Hematopoietic multipotent progenitor cell (in vitro differentiated cells): ENCODE measurements around the gene GOLGA8G. TPM values are rescaled to one million over a fixed set of nuclear protein-coding genes. Genes with fewer than 3 reads are reported as not detected.
"Not testable (repeated sequence)": the region's sequence is repeated elsewhere in the genome, so short reads cannot be mapped to it uniquely, and the experiment has no call there.

Source experiments
- DNase-seq, 3 donors: peaks; one replicate each; pipeline ENCODE4 v3.0.0-alpha.2; 2011 to 2015; ENCODE audit warnings: low read depth in 2 of 3, low spot score in 2 of 3
- small RNA-seq: library from RNA; depleted of rRNA; stranded (forward); fragments of <200 nt; gene quantifications from one replicate; pipeline ENCODE3, GENCODE V24; 2012
- total RNA-seq: library from RNA; depleted of rRNA; stranded (reverse); fragments of >200 nt; gene quantifications from one replicate; pipeline ENCODE4 v1.2.3, GENCODE V29; 2012

The GOLGA8G gene
- total RNA-seq: not detected

- not testable (repeated sequence) for DNase-seq
Measured at GRCh38 chr15:28532954-28533353, at the start of gene GOLGA8G. Gene GOLGA8G, minus strand, starts transcription at chr15:28532971. Its CDS starts 62 bp downstream, at chr15:28532909.

- DNase-seq: not testable (repeated sequence)
Measured at GRCh38 chr15:28573351-28573750, 40.6 kb upstream of the GOLGA8G start.

GRCh38 chr15:28553268-28553667, 20.5 kb upstream of the GOLGA8G start, which contains the start of gene GOLGA6L25:
Gene GOLGA6L25, plus strand, starts transcription at chr15:28553568. Its CDS starts 61 bp downstream, at chr15:28553629.
- not testable (repeated sequence) for DNase-seq

GRCh38 chr15:28515208-28515607, 17.6 kb downstream of the GOLGA8G start:
- not testable (repeated sequence) for DNase-seq

GRCh38 chr15:28514128-28514527, 18.6 kb downstream of the GOLGA8G start:
- not testable (repeated sequence) for DNase-seq

GRCh38 chr15:28508217-28508889, 24.4 kb downstream of the GOLGA8G start:
- not testable (repeated sequence) for DNase-seq

GRCh38 chr15:28481340-28481739, 51.4 kb downstream of the GOLGA8G start:
- not testable (repeated sequence) for DNase-seq

Small RNA genes lying within 50 kb of the gene (small RNA-seq; reads per million reads assigned to genes)
- gene AC138749.2: not detected
- not detected for gene AC138749.4
- gene AC138749.5: not detected
- gene MIR4509-3: not detected
- not detected for gene RF00017

Other genes starting within 250 kb of the GOLGA8G start
- gene HERC2, start 210.8 kb downstream of the GOLGA8G start, total RNA-seq: 77.3 TPM
- gene GOLGA6L24, start 174.9 kb downstream of the GOLGA8G start, total RNA-seq: not detected
- not detected for gene GOLGA8F, start 154.3 kb downstream of the GOLGA8G start, total RNA-seq
- not detected for gene GOLGA6L25, start 20.6 kb upstream of the GOLGA8G start, total RNA-seq
- 1.1 TPM for gene GOLGA8M, start 179.4 kb upstream of the GOLGA8G start, total RNA-seq